Subcutaneous adipose tissue (tissue), 4 donors: ENCODE data around the gene HIPK2. TPM values are rescaled to one million over a fixed set of nuclear protein-coding genes. Genes with fewer than 3 reads are reported as not detected.

Source experiments
- CTCF ChIP-seq: fragments of 450-650 bp; IDR thresholded peaks from one replicate; pipeline ENCODE4 v1.5.1; 2016; ENCODE audit warnings: low read depth, mild to moderate bottlenecking, control low read depth, antibody characterized with exemption, moderate library complexity
- total RNA-seq, 4 donors: library from RNA; depleted of rRNA; stranded (reverse); fragments of >200 nt; gene quantifications; one replicate each; pipeline ENCODE4 v1.1.0, GENCODE V29; 2016

HIPK2 gene
- total RNA-seq, 4 donors from 2014 or later = 30.4 to 89.8 (median 60.9) TPM

GRCh38 chr7:139526578-139527544 lies 250.9 kb downstream of the HIPK2 start:
- no peak for TF ChIP-seq CTCF

- TF ChIP-seq CTCF = no peak
These were observed 252.0 kb downstream of the HIPK2 start for GRCh38 chr7:139525750-139526149.

GRCh38 chr7:139525239-139525638 lies 252.6 kb downstream of the HIPK2 start:
- TF ChIP-seq CTCF = no peak

- no peak for TF ChIP-seq CTCF
These were observed 253.6 kb downstream of the HIPK2 start for GRCh38 chr7:139523968-139524815.

- no peak for TF ChIP-seq CTCF
These were observed 254.4 kb downstream of the HIPK2 start, which contains the start of gene CLEC2L for GRCh38 chr7:139523199-139523941. Gene CLEC2L (plus strand): TSS chr7:139523685. CDS start chr7:139523928, 243 bp downstream.

GRCh38 chr7:139522830-139523198 lies 255.0 kb downstream of the HIPK2 start:
- no peak for TF ChIP-seq CTCF
